HG03442 (cell line): ENCODE measurements around the gene CATSPER4.

ENCODE experiments used
- ATAC-seq: cut with Tn5 transposase; IDR thresholded peaks from one replicate; pipeline ENCODE4 v1.9.1; 2021; ENCODE audit warnings: mild to moderate bottlenecking, moderate library complexity; ENCODE audit not compliant: unreplicated experiment

The CATSPER4 gene

DNA sequence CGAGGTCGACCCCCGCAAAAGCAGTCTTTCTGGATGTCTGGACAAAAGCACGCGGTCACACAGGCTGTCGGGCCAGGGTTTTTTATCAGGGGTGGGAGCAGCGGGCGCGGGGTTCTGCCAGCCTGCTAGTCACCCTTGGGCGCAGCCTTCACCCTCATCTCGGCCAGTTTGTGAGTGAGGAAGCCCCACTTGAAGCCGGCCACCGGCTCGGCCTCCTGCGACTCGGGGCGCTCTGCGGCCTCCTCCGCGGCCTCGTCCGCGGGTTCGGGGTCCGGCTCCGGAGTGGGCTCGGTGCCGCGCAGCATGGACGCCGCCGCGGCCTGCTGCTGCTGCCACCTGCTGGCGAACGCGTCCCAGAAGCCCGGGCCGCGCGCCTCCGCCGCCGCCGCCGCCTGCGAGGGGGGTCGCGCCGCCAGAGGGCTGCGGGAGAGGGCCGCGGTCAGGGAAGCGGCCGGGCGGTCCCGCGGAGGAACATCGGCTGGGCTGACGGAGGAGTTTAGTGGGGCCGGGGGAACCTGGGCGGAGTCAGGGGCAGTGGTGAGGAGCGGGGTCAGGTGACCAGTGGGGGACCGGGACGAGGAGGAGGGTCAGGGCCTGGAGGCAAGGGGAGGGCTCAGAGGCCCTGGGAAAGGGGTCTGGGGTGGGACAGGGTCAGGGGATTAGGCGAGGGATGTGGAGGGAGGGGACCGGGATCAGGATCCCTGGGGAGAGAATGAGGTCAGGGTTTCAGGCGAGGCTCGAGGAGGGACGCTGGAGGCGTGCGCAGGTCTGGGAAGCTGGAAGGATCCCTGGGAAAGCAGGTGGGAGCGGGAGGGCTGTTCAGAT is 26.2 kb upstream of the CATSPER4 start:
- ATAC-seq, result no peak

DNA sequence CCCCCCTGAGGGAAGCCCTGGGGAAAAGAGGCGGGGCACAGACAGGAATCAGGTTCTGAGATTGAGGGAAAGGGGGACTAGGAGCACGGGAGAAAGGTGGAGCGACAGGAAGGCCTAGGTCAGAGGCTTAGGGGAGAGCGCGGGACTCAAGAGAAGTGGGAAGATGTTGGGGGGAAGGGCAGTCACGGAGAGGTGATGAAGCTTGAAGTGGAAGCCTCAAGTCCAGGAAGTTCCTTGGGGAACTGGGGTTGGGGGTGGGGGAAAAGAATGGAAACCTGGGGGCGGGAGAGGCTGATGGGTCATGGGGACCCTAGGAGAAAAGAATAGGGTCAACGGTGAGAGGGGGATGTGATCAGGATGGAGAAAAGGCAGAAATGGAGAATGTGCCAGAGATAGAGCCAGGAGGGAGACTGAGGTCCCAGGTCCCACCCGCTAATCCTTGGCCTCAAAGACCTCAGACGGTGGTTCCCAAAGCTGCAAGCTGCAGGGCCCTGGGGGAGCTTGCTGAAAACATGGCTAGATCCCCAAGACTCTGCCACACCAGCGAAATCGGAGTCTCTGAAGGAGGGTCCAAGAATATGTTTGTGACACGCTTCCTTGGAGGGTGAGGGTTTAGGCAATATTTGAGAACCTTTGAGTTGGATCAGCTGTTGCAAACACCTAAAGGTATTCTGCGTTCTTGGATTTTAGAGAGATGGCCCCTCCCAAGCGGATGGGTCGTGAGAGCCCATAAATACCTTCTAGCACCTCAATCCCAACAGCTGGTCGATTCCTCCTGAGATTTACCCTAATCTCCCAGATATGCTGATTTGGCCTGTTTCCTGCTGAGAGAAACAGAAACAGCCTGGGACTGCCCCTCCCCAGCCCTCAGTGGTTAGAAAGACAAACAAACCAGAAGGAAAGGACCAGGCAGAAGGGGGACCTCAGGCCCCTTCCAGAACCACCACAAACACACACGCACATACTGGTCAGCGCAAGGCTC is 25.2 kb upstream of the CATSPER4 start:
- no peak for ATAC-seq

- no peak for ATAC-seq
Observed at GRCh38 chr1:26166719-26167281, 23.6 kb upstream of the CATSPER4 start.

- no peak for ATAC-seq
Observed at GRCh38 chr1:26168410-26169197, 21.8 kb upstream of the CATSPER4 start, which contains the start of gene C1orf232. C1orf232 (minus strand) TSS chr1:26168963; CDS start chr1:26168499, 464 bp downstream.

GRCh38 chr1:26169198-26169554 is 21.2 kb upstream of the CATSPER4 start:
- ATAC-seq, result no peak

DNA sequence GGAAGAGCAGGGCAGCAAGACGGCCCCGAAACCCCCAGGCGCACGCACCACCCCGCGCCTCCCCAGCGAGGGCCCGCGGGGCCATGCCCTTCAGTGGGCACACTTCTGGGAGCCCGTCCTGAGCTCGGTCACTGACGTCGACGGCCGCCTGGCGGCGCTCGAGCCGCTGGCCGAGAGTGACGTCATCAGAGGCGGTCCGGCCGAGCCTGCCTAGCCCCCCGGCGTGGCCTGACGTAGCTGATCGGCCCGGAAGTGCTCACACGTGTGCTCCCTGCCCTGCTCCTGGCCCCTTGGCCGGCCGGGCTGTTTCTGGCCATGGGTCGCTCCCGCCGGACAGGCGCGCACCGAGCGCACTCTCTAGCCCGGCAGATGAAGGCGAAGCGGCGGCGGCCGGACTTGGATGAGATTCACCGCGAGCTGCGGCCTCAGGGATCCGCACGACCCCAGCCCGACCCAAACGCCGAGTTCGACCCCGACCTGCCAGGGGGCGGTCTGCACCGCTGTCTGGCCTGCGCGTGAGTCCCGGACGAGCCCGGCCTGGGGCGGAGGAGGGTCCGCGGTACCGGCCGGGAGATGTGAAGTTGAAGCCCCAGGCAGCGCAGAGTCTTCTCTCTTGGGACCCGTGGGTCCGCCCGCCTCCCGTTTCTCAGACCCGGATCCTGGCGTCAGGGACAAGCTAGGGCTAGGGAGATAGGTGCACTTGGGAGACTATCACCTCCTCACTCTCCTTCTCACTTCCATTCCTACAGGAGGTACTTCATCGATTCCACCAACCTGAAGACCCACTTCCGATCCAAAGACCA is 20.5 kb upstream of the CATSPER4 start, which contains the start of gene ZNF593:
Gene ZNF593, plus strand, starts transcription at position 240 of the 803 bp plus-strand sequence. Its CDS starts 76 bp downstream, at position 316.
- ATAC-seq, result peak; percentile 90

DNA sequence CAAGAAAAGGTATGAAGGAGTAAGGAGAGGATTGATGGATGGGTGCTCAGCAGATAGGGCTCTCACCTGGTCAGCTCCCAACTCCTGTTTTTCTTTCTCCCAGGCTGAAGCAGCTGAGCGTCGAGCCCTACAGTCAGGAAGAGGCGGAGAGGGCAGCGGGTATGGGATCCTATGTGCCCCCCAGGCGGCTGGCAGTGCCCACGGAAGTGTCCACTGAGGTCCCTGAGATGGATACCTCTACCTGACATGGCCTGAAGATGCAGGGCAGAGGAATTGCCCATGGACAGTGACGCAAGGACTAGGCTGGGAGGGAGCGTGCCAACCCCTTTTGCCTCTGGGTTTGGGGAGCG is 20.0 kb upstream of the CATSPER4 start:
- no peak for ATAC-seq

DNA sequence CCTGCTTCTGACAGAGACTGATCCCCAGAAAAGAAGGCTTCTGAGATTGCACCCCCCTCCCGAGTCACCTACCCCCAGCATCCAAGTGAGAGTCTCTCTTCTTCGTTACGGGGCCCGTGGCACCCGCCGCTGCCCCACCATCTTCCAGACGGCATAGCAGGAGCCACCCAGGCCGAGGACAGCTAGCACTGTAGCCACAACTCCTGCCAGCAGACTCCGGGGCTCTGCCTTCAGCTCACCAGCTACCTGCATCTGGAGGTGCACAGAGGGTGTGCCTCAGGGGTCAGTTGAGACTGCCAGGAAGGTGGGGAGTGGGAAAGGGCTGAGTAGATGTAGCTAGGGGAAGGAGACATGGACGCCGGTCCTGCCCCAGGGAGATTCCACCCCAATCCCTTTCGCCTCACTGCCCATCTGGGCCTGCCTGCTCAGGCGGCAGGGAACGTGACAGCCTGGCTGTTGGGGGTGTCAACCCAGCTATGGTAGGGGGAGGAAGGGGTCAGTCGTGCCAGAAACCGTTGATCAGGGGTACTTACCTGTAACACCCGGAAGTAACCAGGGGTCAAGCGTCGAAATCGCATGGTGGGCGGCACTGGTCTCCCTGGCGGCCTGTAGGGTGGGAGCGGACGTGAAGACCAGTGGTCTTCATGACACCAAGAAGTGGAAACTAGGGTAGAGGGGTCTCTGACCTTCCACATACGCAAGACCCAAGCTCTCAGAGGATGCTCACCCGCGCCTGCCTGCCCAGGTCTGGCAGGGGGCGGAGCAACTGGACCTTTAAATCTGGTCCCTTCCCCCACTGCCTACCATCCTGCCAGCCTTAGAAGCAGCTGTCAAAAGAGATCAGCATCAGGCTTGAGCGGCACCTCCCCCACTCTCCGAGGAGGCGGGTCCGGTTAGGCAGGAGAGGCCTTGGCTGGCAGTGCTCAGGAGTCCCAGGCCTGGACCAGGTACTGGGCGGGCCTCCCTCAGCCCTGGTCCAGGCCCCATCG is 19.0 kb upstream of the CATSPER4 start, which contains the start of gene ZNF593OS:
Gene ZNF593OS, minus strand, starts transcription at position 749 of the 989 bp plus-strand sequence. Its CDS starts 171 bp downstream, at position 578.
- ATAC-seq, result no peak

- ATAC-seq, result no peak
Observed at GRCh38 chr1:26175346-26175745, 15.1 kb upstream of the CATSPER4 start.

GRCh38 chr1:26177182-26177684 is 13.2 kb upstream of the CATSPER4 start, which contains the start of gene CNKSR1:
CNKSR1 (plus strand) TSS chr1:26177491; CDS start chr1:26177548, 57 bp downstream.
- no peak for ATAC-seq

DNA sequence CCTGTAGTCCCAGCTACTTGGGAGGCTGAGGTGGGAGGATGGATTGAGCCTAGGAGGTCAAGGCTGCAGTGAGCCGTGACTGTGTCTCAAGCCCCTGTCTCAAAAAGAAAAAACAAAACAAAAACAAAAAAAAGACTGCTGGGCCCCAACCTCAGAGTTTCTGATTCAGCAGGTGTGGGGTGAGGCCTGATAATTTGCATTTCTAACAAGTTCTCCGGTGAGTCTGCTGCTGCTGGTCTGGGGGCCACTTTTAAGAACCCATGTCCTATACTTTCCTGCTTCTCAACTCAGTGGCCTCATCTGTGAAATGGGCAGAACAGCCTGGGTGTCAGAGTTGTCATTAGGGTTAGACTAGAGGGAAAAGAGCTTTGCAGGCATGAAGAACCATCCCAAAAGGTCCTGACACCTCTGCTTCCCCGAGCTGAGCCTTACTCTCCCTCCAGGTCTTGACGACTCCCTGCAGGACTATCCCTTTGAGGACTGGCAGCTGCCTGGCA is 10.3 kb upstream of the CATSPER4 start:
- no peak for ATAC-seq

DNA sequence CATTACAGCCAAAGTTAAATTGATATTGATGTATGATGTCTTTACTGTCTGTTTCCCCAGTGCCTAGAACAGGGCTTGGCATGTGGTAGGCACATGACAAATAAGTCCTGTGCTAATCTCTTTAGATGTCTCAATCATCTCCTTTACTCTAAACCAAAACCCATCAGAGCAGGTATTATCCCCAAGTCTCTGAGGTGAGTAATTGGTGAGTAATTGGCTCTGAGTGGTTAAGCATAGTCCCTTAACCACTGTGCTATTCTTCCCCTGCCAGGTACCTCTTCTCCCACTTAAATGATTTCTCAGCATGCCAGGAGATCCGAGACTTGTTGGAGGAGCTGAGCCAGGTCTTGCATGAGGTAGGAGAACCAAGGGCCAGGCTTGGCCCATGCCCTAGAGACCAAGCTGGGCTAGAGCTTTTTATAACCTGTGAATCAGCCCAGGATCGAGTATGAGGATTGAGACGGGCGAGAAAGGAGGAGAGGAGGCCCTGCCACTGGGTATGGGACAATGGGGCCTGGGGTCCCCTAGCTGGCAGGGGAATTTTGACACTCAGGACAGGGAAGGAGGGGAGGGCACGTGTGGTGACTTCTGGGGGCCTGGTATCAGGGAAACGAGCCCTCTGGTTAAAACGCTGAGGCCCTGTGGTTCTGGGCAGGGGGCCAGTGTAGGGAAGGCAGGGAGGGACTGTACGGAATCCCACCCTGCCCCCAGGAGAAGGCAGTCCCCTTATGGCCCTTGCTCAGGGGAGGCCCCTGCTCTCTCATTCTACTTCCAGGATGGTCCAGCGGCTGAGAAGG is 8.6 kb upstream of the CATSPER4 start:
- ATAC-seq, result no peak

GRCh38 chr1:26182383-26182696 is 8.1 kb upstream of the CATSPER4 start:
- no peak for ATAC-seq

DNA sequence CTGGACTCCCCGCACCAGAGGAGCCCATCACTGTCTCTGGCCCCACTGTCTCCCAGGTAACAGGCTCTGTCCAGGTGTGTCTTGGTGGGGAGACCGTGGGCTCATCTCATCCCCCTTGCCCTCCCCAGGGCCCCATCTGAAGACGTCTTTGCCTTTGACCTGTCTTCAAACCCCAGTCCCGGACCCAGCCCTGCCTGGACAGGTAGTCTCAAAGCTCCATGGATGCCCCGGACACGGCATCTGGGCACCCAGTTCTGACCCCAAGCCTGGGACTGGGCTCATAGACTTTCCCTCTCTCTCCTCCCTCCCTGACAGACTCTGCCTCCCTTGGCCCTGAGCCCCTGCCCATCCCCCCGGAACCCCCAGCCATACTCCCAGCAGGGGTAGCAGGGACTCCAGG is 6.3 kb upstream of the CATSPER4 start:
- ATAC-seq, result no peak

- no peak for ATAC-seq
Observed at GRCh38 chr1:26184883-26185282, 5.5 kb upstream of the CATSPER4 start.

- no peak for ATAC-seq
Observed at GRCh38 chr1:26187882-26188281, 2.5 kb upstream of the CATSPER4 start.

DNA sequence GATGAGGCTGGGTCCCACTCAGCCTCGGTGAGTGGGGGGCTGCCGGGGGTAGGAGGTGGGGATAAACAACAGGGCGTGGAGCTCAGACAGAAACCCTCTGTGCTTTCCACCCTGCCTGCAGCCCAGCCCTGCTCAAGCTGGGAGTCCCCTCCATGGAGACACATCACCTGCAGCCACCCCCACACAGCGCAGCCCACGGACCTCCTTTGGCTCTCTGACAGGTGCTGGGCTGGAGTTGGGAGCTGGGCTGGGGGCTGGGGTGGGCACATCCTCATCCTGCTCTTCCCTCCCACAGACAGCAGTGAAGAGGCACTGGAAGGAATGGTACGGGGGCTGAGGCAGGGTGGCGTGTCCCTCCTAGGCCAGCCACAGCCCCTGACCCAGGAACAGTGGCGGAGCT is 1.9 kb upstream of the CATSPER4 start:
- ATAC-seq, result no peak
